SK-N-MC (cell line): ENCODE measurements around the gene THY1.

Experiments
- EZH2 ChIP-seq: fragments of 200-600 bp; sonication (generic); IDR thresholded peaks from one replicate; pipeline ENCODE4 v1.6.1; 2017; ENCODE audit warnings: antibody characterized with exemption
- FOXP2 ChIP-seq: optimal IDR thresholded peaks from 2 replicates; pipeline ENCODE3; 2011; ENCODE audit warnings: mild to moderate bottlenecking, moderate library complexity; ENCODE audit not compliant: insufficient read depth; ENCODE audit errors: extremely low read length, control extremely low read depth
- POLR2AphosphoS5 ChIP-seq: IDR thresholded peaks from 2 replicates; pipeline ENCODE4 v1.6.1; 2012; ENCODE audit warnings: mild to moderate bottlenecking, low read depth, low read length, borderline replicate concordance

DNA sequence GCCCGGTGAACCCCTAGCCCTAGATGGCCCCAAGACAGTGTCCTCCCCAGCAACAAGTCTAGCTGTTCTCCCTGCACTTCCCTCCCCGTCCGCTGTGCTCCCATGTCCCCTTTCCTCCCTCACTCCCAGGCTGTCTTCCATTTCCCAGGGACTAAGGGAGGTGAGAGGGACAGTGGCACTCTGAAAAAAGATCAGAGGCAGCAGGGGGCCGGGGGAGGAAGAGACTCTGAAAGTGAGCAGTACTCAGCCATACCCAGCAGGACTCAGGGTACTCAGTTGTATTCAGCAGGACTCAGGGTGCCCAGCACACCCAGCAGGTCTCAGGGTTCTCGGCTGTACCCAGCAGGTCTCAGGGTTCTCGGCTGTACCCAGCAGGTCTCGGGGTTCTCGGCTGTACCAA lies 48.4 kb upstream of the THY1 start:
- TF ChIP-seq EZH2 = no peak
- no peak for TF ChIP-seq POLR2AphosphoS5
- TF ChIP-seq FOXP2 = no peak
